Activated gamma-delta T cell treated with anti-CD3 and anti-CD28 coated beads, Interleukin-2, amount 50 U/mL, for 16 hours (primary cell): ENCODE data around the gene DNAJC6.
A peak's percentile ranks its signal among the peaks of the same experiment; 100 is the strongest.
"Not testable (repeated sequence)": the region's sequence is repeated elsewhere in the genome, so short reads cannot be mapped to it uniquely, and the experiment has no call there.

ENCODE experiments used
- DNase-seq: peaks from one replicate; pipeline ENCODE4 v3.0.0-alpha.2; 2020; ENCODE audit warnings: low read depth

DNAJC6 gene

DNA sequence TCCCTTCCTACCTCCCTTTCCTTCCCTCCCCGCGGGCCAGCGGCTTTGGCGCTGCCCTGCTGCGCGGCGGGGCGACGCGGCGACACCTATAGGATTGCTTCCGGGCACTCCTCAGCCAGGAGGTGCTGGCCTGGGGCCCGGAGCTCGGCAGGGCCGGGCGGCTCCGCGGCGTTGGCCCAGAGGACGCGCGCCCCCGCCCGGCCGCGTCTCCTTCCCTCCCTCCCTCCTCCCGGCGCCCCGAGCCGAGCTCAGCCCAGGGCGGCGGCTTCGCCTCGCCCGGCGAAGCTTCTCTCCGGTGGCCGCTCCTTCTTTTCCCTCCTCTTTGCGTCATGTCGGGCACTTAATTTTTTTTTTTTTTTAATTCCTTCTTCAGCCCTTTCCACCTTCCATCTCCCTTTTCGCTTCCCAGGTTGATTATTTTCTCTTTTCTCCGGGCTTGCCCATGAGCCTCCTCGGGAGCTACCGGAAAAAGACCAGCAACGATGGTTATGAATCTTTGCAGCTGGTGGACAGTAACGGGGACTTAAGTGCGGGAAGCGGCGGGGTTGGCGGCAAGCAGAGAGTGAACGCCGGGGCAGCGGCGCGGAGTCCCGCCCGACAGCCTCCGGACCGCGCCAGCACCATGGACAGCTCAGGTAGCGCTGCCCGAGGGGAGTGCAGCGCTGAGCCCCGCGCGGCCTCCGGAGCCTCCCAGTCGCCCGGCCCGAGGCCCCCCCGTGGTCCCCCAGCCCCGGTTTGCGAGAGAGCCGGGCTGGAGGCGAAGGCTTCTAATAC, at the start of gene DNAJC6:
Gene DNAJC6 (plus strand): TSS at position 240 of the 774 bp plus-strand sequence. CDS start 203 bp downstream, at position 443.
- peak; percentile 23 for DNase-seq

DNA sequence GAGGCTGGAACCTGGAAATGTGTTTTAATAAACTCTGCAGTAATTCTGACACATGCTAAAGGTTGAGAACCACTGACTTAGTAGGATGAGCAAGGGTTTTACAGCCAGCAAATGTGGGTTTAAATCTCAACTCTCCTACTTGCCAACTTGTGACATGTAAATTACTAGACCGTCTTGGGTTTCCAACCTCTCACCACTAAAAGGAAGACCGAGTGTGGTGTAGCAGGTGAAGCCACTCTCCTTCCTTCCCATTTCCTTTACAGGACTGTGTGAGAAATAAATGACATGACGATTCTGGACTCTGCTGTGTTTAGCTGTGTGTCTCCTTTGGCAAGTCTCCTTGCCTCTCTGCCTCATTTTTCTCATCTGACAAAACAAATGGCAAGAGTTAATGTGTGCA, 49.5 kb upstream of the DNAJC6 start:
- no peak for DNase-seq

- no peak for DNase-seq
These were observed 48.4 kb upstream of the DNAJC6 start for GRCh38 chr1:65260851-65261473.

- no peak for DNase-seq
These were observed 46.1 kb upstream of the DNAJC6 start for GRCh38 chr1:65263286-65263685.

DNA sequence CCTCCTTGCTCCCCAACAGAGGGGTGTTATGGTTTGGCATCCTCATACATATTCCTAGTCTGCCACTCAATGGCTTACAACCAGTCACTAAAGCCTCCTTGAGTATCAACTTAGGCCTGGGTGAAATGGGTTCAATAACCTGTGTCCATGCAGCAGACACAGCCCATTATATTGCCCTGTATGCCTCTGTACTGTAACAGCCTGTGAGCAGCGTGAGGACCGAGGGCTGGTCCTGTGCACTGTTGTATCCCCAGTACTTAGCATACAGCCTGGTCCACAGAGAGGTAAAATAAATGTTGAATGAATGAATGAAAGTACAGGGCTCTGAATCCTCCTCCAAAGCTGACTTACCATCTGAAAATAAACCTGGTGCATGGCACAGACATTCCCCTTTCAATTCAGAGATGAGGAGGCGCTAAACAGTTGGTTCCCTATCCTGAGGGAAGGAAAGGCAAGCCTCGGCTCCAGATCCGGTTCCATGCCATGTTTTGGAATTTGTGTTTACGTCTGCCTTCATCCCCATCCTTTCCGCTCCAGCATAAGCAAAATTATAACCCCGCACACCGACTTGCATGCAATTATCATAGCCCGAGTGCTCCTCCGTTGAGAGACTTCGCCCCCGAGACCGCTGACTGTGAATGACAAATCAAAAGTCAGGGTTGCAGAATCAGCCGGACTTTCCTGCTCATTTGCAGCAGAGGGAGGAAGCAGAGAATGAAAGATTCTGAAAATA, 45.0 kb upstream of the DNAJC6 start:
- no peak for DNase-seq

DNA sequence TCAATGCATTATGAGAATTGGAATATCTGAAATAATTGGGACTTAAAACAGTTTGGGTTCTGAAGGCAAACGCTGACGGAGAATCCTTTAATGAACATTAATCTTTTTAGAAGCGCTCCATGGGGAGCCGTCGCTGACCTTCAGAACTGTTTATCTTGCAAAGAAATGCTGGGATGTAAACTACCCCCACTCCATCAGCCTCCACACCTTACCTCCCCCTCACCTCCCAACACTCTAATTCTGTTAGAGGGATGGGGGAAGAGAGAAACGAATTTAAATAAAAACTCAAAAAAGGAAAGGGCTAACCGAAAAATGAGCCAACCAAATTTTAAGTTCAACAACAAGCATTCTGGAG, 44.1 kb upstream of the DNAJC6 start:
- DNase-seq: no peak

DNA sequence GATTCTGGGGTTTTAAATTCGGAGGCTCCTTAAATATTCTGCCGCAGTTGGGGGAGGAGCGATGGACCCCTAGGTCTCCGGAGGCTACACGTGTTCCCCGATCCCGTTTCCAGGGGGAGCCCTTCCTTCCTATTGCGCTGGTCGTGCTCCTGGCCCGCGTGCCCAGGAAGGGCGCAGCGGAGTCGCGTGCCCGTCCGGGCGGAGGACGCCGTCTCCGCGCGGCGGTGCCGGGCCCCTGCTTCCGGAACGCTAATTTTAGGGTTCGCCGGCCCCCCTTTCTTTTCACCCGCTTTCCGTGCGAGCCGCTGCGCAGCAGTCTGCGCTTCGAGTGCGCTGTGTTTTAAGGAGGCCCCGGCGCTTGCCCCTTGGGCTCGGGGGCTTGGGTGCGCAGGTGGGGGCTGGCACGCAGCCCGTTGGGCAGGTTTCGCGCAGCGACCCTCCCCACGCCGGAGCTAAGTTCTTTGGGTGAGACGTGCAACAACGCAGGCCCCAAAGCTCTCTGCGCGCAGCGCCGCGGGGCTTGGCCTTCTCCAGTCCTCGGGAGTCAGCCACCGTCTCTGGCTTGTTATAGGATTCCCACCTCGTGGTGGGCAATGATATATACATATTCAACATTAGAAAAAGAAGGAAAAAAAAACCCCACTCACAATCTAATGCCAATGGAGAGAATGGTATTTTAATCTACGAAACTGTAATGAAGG, 43.5 kb upstream of the DNAJC6 start:
- DNase-seq: no peak

GRCh38 chr1:65266476-65266875, 42.9 kb upstream of the DNAJC6 start:
- DNase-seq: no peak

DNA sequence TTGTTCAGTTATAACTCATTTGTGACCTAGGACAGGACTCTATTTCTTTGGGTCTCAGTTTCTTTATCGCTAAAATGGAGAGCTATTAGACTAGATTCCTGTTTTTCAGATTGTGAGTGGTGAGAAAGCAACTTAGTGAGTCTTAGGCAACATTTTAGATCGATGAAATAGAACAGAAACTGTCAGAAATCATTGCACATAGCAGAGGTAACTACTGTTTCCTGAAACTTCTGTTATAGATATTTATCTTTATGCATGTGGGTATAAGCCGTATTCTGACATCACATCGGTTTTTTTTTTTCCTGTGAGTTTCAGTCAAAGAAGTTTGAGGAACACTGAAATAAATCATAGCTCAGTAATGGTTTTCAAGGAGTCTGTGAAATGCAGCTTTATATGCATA, 42.1 kb upstream of the DNAJC6 start:
- no peak for DNase-seq

GRCh38 chr1:65267683-65268082, 41.7 kb upstream of the DNAJC6 start:
- no peak for DNase-seq

DNA sequence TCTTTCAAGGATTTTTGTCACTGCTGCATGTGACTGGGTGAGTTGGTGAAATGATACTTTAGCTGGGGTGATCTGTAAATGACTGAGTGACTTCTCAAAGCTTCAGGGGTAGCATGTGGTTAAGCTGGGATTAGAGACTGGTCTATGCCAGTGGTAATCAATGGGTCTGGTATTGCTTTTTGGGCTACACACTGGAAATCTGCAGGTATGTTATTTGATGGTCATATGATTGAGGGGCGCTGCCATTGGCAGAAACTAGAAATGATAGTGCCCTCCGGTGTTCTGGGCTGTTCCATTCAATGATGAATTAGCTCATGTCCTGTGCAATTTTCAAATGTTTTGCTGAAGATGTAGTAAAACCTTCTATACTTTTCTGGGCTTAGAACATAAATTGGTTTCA, 39.7 kb upstream of the DNAJC6 start:
- DNase-seq: no peak

DNA sequence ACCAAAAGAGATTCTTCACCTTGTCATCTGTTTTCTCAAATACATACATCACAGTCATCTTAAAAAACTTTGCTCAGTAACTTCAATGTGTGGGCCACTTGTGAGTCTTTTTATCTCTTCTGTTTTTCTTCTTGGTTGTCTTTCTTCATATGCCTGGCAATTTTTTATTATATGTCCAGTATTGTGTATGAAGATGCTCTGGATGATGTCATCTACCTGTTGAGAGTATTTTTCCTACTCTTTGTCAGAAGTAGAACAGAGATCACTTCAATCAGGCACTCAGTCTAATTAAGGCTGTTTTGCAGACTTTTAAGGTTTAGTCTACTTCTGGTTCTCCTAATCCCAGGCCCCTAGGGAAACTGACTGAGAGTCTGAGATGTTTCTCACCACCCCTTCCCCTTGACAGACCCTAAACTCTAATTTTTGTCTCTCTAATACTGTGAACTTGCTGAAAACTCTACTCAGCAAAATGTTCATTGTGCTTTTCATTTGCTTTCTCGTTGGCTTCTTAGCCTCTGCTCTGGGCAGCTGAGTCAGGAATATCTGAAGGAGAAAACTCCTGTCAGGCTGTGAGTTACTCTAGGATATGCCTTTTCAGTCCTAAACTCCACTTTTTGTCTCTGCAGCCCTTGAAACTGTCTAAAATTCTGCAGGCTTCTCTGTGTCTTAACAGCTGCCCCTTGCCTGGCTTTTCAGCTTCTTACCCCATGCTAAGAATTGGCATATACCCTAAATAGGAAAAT, 33.0 kb upstream of the DNAJC6 start:
- DNase-seq: no peak

GRCh38 chr1:65277605-65278347, 31.6 kb upstream of the DNAJC6 start:
- no peak for DNase-seq

GRCh38 chr1:65278376-65279069, 30.8 kb upstream of the DNAJC6 start:
- DNase-seq: no peak

DNA sequence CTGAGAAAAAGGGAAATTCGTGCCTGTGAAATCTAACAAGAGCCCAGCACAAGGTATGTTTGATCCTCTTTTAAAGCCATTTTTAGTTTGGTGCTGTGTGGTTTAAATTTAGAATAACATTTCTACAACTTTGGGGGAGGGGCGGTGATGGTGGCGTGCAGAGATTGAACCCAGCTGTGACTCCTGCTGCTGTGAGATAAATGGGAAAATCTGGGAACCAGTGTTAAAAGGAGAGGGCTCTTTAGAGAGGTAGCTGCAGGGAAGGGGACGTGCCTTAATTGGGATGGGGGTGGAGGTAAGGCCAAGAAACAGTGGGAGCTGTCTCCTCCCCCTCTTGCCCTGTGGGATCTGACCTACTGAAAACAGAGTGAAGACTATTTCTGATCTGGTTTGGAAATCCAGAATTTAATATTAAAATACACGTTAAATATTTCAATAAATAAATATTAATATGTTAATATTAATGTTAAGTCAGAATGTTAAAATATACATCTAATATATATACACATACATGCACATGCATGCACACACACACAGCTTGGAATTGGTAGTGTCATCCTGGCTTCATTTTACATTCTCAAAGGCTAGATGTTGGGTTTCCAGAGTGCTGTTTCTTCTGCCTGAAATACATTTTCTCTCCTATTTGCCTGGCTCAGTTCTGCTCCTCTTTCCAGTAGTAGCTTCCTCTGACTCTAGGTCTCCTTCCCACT, 30.1 kb upstream of the DNAJC6 start:
- DNase-seq: no peak

DNA sequence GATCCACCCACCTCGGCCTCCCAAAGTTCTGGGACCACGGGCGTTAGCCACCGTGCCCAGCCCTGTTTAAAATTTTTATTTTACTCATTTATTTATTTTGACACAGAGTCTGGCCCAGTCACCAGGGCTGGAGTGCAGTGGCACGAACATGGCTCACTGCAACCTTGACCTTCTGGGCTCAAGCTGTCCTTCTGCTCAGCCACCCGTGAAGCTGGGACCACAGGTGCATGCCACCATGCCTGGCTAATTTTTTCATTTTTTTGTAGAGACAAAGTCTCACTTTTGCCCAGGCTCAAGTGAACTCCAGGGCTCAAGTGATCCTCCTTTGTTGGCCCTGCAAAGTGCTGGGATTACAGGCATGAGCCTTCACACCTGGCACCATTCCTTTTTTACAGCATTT, 27.5 kb upstream of the DNAJC6 start:
- no peak for DNase-seq

DNA sequence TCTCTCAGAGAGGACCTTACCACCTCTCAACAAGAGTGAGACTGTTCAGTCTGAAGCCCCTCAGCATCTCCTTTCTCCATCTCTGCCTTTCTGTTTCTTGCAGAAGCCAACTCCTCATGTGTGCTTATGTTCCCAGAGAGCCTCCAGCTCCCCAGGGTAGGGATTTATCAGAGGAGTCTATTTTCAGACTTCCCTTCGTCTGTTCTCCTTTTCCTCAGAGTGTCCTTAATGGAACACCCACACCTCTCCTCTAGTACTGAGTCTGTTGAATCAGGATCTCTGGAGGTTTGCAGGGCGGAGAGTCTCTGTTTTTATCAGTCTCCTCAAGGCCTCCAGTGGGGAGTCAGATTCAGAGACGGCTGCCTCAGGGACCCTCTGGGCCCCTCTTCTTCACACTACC, 25.1 kb upstream of the DNAJC6 start:
- DNase-seq: no peak

DNA sequence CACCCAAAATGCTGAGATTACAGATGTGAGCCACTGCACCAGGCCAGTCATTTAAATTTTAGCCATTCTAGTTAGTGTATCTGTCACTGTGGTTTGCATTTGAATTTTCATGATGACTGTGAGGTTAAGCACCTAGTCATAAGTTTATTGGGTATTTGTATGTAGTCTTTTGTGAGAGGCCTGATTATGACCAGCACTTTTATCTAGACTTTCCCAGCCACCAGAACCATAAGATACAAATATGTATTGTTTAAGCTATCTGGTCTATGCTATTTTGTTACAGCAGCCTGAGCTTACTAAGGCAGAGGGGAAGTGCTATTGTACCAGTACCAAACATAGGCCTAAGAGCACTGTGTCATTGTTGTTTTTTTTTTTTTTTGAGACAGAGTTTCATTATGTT, 19.9 kb upstream of the DNAJC6 start:
- DNase-seq: no peak

DNA sequence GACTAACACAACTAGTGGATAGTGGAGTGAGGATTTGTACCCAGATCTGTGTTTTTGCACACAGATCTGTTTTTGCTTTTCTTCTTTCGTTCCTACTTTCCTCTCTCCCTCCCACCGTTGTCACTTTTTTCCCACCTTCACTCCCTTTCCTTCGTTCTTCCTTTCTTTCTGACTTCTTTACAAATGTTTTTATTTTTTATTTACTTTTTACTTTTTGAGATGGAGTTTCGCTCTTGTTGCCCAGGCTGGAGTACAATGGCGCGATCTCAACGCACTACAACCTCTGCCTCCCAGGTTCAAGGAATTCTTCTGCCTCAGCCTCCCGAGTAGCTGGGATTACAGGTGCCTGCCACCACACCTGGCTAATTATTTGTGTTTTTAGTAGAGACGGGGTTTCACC, 17.5 kb upstream of the DNAJC6 start:
- DNase-seq: not testable (repeated sequence)
